Tibial nerve (tissue), 4 donors: Measurements from ENCODE around the gene BPIFB3.

ENCODE experiments used
- CTCF ChIP-seq, 5 experiments: fragments of 200-600 bp in 3 of 5; fragments of 450-650 bp in 2 of 5; sonication (generic) in 3 of 5; IDR thresholded peaks; one replicate each; pipeline ENCODE4 v1.5.1; 2016 to 2019; ENCODE audit warnings: antibody characterized with exemption in 5 of 5, mild to moderate bottlenecking in 3 of 5, moderate library complexity in 2 of 5
- EP300 ChIP-seq, 2 donors: sonication (generic); formaldehyde crosslinking; IDR thresholded peaks; one replicate each; pipeline ENCODE4 v1.6.1; 2017; ENCODE audit warnings: antibody characterized with exemption in 2 of 2, mild to moderate bottlenecking in 1 of 2
- POLR2A ChIP-seq, 2 donors: fragments of 450-650 bp; IDR thresholded peaks; one replicate each; pipeline ENCODE4 v1.6.1; 2017; ENCODE audit warnings: antibody characterized with exemption in 2 of 2, mild to moderate bottlenecking in 2 of 2, moderate library complexity in 2 of 2

- TF ChIP-seq CTCF (IDR thresholded peaks at IDR 0.05) (no peak), EP300 (IDR thresholded peaks at IDR 0.05) (no peak), POLR2A (IDR thresholded peaks at IDR 0.05) (no peak)
Measured at GRCh38 chr20:33103556-33103955, 49.9 kb downstream of the BPIFB3 start.
